Neural progenitor cell (in vitro differentiated cells): ENCODE measurements around the gene SYCN. TPM values are rescaled to one million over a fixed set of nuclear protein-coding genes. Genes with fewer than 3 reads are reported as not detected.

Experiments
- DNase-seq: peaks from one replicate; pipeline ENCODE4 v3.0.0-alpha.2; 2016; ENCODE audit warnings: low spot score
- H2AFZ ChIP-seq: fragments of 200-600 bp; sonication (generic); replicated peaks from 2 replicates; pipeline ENCODE4 v1.6.1; 2016; ENCODE audit warnings: antibody characterized with exemption
- H3F3A ChIP-seq: fragments of 200-600 bp; sonication (generic); 2 replicates; pipeline ENCODE4 v1.6.1; 2016; ENCODE audit warnings: antibody characterized with exemption, low read depth
- H3K27ac ChIP-seq: fragments of 200-600 bp; sonication (generic); 2 replicates; pipeline ENCODE4 v1.5.1; 2016; ENCODE audit warnings: mild to moderate bottlenecking
- H3K27me3 ChIP-seq: fragments of 200-600 bp; sonication (generic); 2 replicates; pipeline ENCODE4 v1.6.1; 2016; ENCODE audit warnings: mild to moderate bottlenecking, moderate library complexity
- H3K36me3 ChIP-seq: fragments of 200-600 bp; sonication (generic); 2 replicates; pipeline ENCODE4 v1.5.1; 2016
- H3K4me1 ChIP-seq: fragments of 200-600 bp; sonication (generic); 2 replicates; pipeline ENCODE4 v1.6.1; 2016; ENCODE audit warnings: mixed run types
- H3K4me2 ChIP-seq: fragments of 200-600 bp; sonication (generic); 2 replicates; pipeline ENCODE4 v1.6.1; 2016
- H3K4me3 ChIP-seq: fragments of 200-600 bp; sonication (generic); 2 replicates; pipeline ENCODE4 v1.5.1; 2016
- H3K79me2 ChIP-seq: fragments of 200-600 bp; sonication (generic); 2 replicates; pipeline ENCODE4 v1.6.1; 2016; ENCODE audit warnings: low read depth
- H3K9ac ChIP-seq: fragments of 200-600 bp; sonication (generic); 2 replicates; pipeline ENCODE4 v1.6.1; 2016
- H3K9me3 ChIP-seq: fragments of 200-600 bp; sonication (generic); 2 replicates; pipeline ENCODE4 v1.5.1; 2016; ENCODE audit warnings: low read depth
- H4K20me1 ChIP-seq: fragments of 200-600 bp; sonication (generic); 2 replicates; pipeline ENCODE4 v1.6.1; 2016; ENCODE audit warnings: low read depth
- H3K27ac Mint-ChIP-seq: 3 replicates; pipeline ENCODE4 v1.8.0; 2021; ENCODE audit warnings: mixed read lengths
- H3K27me3 Mint-ChIP-seq: 2 replicates; pipeline ENCODE4 v1.8.0; 2022; ENCODE audit warnings: low read depth, mild to moderate bottlenecking, inconsistent platforms, moderate library complexity, mixed read lengths; ENCODE audit not compliant: insufficient read depth
- H3K36me3 Mint-ChIP-seq: 3 replicates; pipeline ENCODE4 v1.8.0; 2021; ENCODE audit warnings: mixed read lengths
- H3K4me1 Mint-ChIP-seq: 3 replicates; pipeline ENCODE4 v1.8.0; 2021; ENCODE audit warnings: mixed read lengths
- H3K4me3 Mint-ChIP-seq: 3 replicates; pipeline ENCODE4 v1.8.0; 2021; ENCODE audit warnings: mild to moderate bottlenecking, moderate library complexity, mixed read lengths
- H3K9me3 Mint-ChIP-seq: 3 replicates; pipeline ENCODE4 v1.8.0; 2020; ENCODE audit warnings: mixed read lengths
- CTCF ChIP-seq: fragments of 200-600 bp; sonication (generic); IDR thresholded peaks from 2 replicates; pipeline ENCODE4 v1.5.1; 2017; ENCODE audit warnings: antibody characterized with exemption, mild to moderate bottlenecking
- EZH2 ChIP-seq: fragments of 200-600 bp; sonication (generic); IDR thresholded peaks from 2 replicates; pipeline ENCODE4 v1.6.1; 2017; ENCODE audit warnings: antibody characterized with exemption, mild to moderate bottlenecking, moderate library complexity
- EZH2phosphoT487 ChIP-seq: fragments of 200-600 bp; sonication (generic); IDR thresholded peaks from 2 replicates; pipeline ENCODE4 v1.6.1; 2017; ENCODE audit warnings: antibody characterized with exemption
- total RNA-seq: library from RNA; depleted of rRNA; stranded (reverse); fragments of >200 nt; gene quantifications from 2 replicates; pipeline ENCODE4 v1.2.3, GENCODE V29; 2015; ENCODE audit warnings: low replicate concordance

Gene SYCN
- total RNA-seq, 1 donor from 2014 or later = not detected

GRCh38 chr19:39196320-39196719, 7.7 kb downstream of the SYCN start:
- TF ChIP-seq EZH2phosphoT487 = no peak
- TF ChIP-seq CTCF = no peak
- no peak for TF ChIP-seq EZH2
- H3K79me2 ChIP-seq = no peaks in the 10 kb centered on the region
- H2AFZ ChIP-seq = peak overlapping the region; percentile 82
- Mint-ChIP-seq H3K27me3 (peaks cover 36% of the 10 kb centered on the region), H3K4me3 (peak overlapping the region; percentile 74), H3K36me3 (no peaks in the 10 kb centered on the region), H3K4me1 (peaks cover 36% of the 10 kb centered on the region), H3K9me3 (no peaks in the 10 kb centered on the region), H3K27ac (no peak overlapping the region)
- H3K4me1 ChIP-seq = peaks cover 6% of the 10 kb centered on the region
- H3K36me3 ChIP-seq = no peaks in the 10 kb centered on the region
- no peak overlapping the region for H3K9ac ChIP-seq
- H4K20me1 ChIP-seq = no peaks in the 10 kb centered on the region
- peak; percentile 77 for DNase-seq
- no peak overlapping the region for H3K27ac ChIP-seq
- H3F3A ChIP-seq = peaks cover 17% of the 10 kb centered on the region
- H3K27me3 ChIP-seq = peaks cover 45% of the 10 kb centered on the region
- H3K4me3 ChIP-seq = peak overlapping the region; percentile 46
- H3K9me3 ChIP-seq = no peaks in the 10 kb centered on the region
- H3K4me2 ChIP-seq = peak overlapping the region; percentile 86

- Histone ChIP-seq H3K27ac (no peak overlapping the region), H3K27me3 (peaks cover 45% of the 10 kb centered on the region), H2AFZ (no peak overlapping the region), H3K9ac (no peak overlapping the region), H3K4me3 (peak overlapping the region; percentile 46), H3K4me2 (peak overlapping the region; percentile 86), H3K9me3 (no peaks in the 10 kb centered on the region), H3K4me1 (peaks cover 6% of the 10 kb centered on the region), H4K20me1 (no peaks in the 10 kb centered on the region), H3F3A (peaks cover 17% of the 10 kb centered on the region), H3K36me3 (no peaks in the 10 kb centered on the region), H3K79me2 (no peaks in the 10 kb centered on the region)
- Mint-ChIP-seq H3K36me3 (no peaks in the 10 kb centered on the region), H3K27ac (no peak overlapping the region), H3K4me1 (peaks cover 34% of the 10 kb centered on the region), H3K9me3 (no peaks in the 10 kb centered on the region), H3K27me3 (peaks cover 36% of the 10 kb centered on the region), H3K4me3 (peak overlapping the region; percentile 58)
- no peak for DNase-seq
- no peak for TF ChIP-seq CTCF
- TF ChIP-seq EZH2 = no peak
- TF ChIP-seq EZH2phosphoT487 = no peak
Measured at GRCh38 chr19:39195755-39196154, 8.3 kb downstream of the SYCN start.

DNA sequence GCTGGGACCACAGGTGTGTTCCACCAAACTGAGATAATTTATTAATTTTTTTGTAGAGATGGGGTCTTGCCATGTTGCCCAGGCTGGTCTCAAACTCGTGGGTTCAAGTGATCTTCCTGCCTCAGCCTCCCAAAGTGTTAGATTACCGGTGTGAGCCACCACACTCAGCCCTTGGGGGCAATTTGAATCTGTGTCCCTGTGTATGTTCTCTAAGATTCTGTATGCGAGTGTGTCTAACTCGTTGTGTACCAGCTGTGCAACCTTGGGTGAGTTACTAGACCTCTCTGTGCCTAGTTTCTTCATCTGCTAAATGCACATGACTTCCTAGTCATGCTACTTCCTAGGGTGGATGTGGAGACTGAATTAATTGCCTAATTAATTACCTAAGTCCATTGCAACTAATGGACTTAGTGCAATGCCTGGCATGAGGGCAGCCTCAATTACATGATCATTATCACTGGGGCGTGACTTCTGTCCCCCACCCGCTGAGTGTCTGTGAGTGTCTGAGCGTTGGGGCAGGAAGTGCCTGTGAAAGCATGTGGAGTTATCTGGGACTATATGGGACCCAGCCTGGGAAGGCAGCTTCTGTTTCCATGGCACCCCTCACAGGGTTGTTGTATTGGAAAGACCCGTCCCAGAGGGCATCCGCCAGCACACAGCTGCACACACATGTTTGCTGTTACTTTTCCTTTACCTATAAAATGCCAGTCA, 9.1 kb downstream of the SYCN start:
- peaks cover 33% of the 10 kb centered on the region for H3K4me1 Mint-ChIP-seq
- no peak overlapping the region for H3K9ac ChIP-seq

More for the DNA sequence above, 9.1 kb downstream of the SYCN start:
- Mint-ChIP-seq H3K27ac (peak overlapping the region; percentile 60), H3K36me3 (no peaks in the 10 kb centered on the region), H3K9me3 (no peaks in the 10 kb centered on the region), H3K27me3 (peaks cover 36% of the 10 kb centered on the region), H3K4me3 (peak overlapping the region; percentile 53)
- Histone ChIP-seq H4K20me1 (no peaks in the 10 kb centered on the region), H3K36me3 (no peaks in the 10 kb centered on the region), H3K27me3 (peaks cover 45% of the 10 kb centered on the region), H3K4me2 (no peak overlapping the region), H3K9me3 (no peaks in the 10 kb centered on the region), H2AFZ (no peak overlapping the region), H3K4me3 (no peak overlapping the region), H3F3A (peaks cover 17% of the 10 kb centered on the region), H3K79me2 (no peaks in the 10 kb centered on the region), H3K27ac (no peak overlapping the region), H3K4me1 (peaks cover 6% of the 10 kb centered on the region)
- DNase-seq = peak; percentile 20
- no peak for TF ChIP-seq CTCF
- no peak for TF ChIP-seq EZH2phosphoT487
- no peak for TF ChIP-seq EZH2
